ENCODE results near the gene GOLGA8R. TPM values are rescaled to one million over a fixed set of nuclear protein-coding genes. Genes with fewer than 3 reads are reported as not detected.
"Not testable (repeated sequence)": the region's sequence is repeated elsewhere in the genome, so short reads cannot be mapped to it uniquely, and the experiment has no call there.

Gene GOLGA8R
- total and polyA plus RNA-seq, 11 donors, result 0.76 to 4.9 (median 1.9) TPM

DNA sequence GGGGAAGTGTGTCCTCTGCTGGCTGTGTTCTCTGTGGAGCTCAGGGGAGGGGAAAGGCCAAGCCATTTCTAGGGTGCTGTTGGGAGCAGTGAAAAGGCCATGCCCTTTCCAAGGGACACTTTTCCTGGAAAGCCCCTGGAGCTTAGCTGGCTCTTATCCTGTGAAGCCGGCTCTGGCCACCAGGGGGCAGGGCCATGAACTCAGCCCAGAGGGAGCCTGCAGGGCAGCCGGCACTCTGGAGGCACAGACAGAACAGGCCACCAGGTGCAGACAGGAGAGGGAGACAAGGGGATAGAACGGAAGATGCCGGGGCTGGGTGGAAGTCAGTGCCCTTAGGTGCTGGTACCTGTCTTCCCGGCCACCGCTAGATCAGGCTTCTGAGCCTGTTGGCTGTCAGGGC lies 15.1 kb downstream of the GOLGA8R start:
- H3K27ac ChIP-seq; H3K36me3 ChIP-seq; H3K27me3 ChIP-seq; ATAC-seq; H3K4me1 ChIP-seq; intact Hi-C loops (cut with DNase I); H3K9me3 ChIP-seq; H3K4me3 ChIP-seq: not testable (repeated sequence)
- DNase-seq, result peak in 4 of 5 donors; percentile 24 to 52 (median 26)
- WGBS, 4 donors, result 0% methylated on average over 2 of the region's 6 CpGs; no CpG with 5 or more reads in 1 of the 4 donors
- peak in 9 of 12 donors; percentile 13 to 45 (median 26) for TF ChIP-seq CTCF (IDR thresholded peaks at IDR 0.05)

DNA sequence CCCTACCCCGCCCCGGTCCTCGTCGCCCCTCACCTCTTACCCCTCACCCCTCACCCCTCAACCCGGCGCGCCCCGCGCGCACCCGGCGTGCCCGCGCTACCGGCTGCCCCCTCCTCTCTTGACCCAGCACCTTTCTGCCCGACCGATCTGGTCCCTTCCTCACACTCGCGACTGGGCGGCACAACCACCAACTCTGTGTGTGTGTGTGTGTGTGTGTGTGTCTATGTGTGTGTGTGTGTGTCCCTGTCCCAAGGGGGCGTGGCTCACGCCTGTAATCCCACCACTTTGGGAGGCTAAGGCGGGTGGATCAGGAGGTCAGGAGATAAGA lies 20.4 kb downstream of the GOLGA8R start:
- H3K27me3 ChIP-seq; H3K36me3 ChIP-seq; H3K4me1 ChIP-seq; H3K9me3 ChIP-seq; intact Hi-C loops (cut with DNase I); H3K4me3 ChIP-seq; H3K27ac ChIP-seq; DNase-seq: not testable (repeated sequence)
- ATAC-seq, result peak in 3 of 4 donors; percentile 20 to 49 (median 38)
- WGBS, 4 donors, result 10 to 11% methylated on average over 5 of the region's 23 CpGs; no CpG with 5 or more reads in 2 of the 4 donors

- ATAC-seq, result peak; percentile 47 to 63 (median 60)
- H3K4me1 ChIP-seq; H3K9me3 ChIP-seq; H3K36me3 ChIP-seq; intact Hi-C loops (cut with DNase I); H3K27ac ChIP-seq; DNase-seq; H3K27me3 ChIP-seq: not testable (repeated sequence)
- peak within 1 kb of the TSS in 5 of 12 donors; percentile 30 to 54 (median 32) for H3K4me3 ChIP-seq
- whole genome bisulfite sequencing, 4 donors, result 1 to 3% methylated on average over 14 to 16 of the region's 74 CpGs; no CpG with 5 or more reads in 2 of the 4 donors
Observed at GRCh38 chr15:30392766-30393663, 21.0 kb downstream of the GOLGA8R start, which contains the start of gene CHRFAM7A. TSS of gene CHRFAM7A (minus strand) at chr15:30393540. CDS start at chr15:30383351, 10,189 bp downstream.

GRCh38 chr15:30386318-30386887 lies 27.7 kb downstream of the GOLGA8R start:
- DNase-seq; H3K27me3 ChIP-seq; H3K9me3 ChIP-seq; H3K4me1 ChIP-seq; intact Hi-C loops (cut with DNase I); H3K36me3 ChIP-seq; H3K4me3 ChIP-seq; ATAC-seq; H3K27ac ChIP-seq: not testable (repeated sequence)
- WGBS, 4 donors, result no CpG with 5 or more reads among the region's 6 CpGs

DNA sequence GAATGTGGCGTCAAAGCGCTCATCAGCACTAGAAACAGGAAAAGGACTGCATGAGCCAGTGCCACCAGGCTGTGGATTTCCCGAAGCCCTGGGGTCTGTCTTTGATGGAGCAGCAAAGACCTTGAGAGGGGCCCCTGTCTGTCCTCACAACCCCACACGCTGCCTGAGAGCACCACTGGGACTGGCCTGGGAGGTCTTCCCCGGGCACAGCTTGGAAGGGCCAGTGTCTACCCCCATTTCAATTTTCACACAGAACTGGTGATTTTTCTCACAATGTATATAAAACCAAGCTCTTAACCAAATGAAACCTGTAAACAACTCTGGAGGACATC lies 37.0 kb downstream of the GOLGA8R start:
- H3K27ac ChIP-seq; H3K4me1 ChIP-seq; DNase-seq; H3K4me3 ChIP-seq; intact Hi-C loops (cut with DNase I); ATAC-seq; H3K27me3 ChIP-seq; H3K9me3 ChIP-seq; H3K36me3 ChIP-seq: not testable (repeated sequence)
- WGBS, 4 donors, result 57% methylated on average over 1 of the region's 5 CpGs; no CpG with 5 or more reads in 3 of the 4 donors

DNA sequence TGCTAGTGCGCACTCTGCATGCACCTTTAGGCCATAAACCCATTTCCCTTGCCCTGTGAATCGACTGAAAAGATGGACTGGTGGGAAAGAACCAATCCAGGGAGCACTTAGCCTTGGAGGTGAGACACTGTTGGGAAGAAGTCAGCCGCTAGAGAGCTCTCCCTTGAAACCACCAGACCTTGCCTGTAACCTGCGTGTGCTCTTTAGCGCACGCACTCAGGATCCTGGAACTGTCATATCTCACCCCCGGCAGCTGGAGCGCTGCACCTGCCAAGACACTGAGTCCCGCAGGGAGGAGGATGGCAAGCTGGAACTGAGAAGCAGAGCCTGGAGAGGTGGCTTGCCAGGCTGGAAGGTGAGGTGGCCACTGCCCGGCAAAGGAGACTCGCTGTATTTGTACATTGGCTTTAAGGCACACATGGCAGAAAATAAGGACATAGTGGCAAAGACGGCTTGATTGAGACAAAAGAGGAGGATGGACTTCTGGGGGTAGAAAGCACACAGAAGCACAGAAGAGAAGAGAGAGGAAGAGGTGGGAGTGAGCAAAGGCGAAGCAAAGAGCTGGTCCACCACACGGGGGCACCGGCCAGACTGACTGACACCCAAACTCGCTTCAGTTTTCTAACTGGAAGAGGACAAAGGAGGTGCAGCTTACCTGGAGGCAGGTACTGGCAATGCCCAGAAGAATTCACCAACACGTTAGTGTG lies 37.5 kb downstream of the GOLGA8R start:
- ATAC-seq, result peak in 1 of 4 donors; percentile 18
- H3K9me3 ChIP-seq; H3K36me3 ChIP-seq; DNase-seq; intact Hi-C loops (cut with DNase I); H3K27me3 ChIP-seq; H3K27ac ChIP-seq; H3K4me3 ChIP-seq; H3K4me1 ChIP-seq: not testable (repeated sequence)
- WGBS, 4 donors, result no CpG with 5 or more reads among the region's 17 CpGs

DNA sequence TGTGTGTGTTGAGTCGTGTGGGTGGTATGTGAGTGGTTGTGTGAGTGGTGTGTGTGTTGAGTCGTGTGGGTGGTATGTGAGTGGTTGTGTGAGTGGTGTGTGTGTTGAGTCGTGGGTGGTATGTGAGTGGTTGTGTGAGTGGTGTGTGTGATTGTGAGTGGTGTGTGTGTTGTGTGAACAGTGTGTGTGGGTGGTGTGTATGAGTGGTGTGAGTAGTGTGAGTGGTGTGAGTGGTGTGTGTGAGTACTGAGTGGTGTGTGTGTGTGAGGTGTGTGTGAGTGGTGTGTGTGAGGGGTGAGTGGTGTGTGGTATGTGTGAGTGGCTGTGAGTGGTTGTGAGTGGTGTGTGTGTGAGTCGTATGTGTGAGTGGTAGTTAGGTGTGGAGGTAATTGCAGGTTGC lies 38.2 kb downstream of the GOLGA8R start:
- 47 to 73% (median 51%) methylated on average over 3 to 4 of the region's 4 CpGs for WGBS, 4 donors
- H3K36me3 ChIP-seq; DNase-seq; H3K27me3 ChIP-seq; intact Hi-C loops (cut with DNase I); H3K4me1 ChIP-seq; H3K27ac ChIP-seq; H3K9me3 ChIP-seq; H3K4me3 ChIP-seq: not testable (repeated sequence)
- ATAC-seq, result peak in 2 of 4 donors; percentile 44 to 61

DNA sequence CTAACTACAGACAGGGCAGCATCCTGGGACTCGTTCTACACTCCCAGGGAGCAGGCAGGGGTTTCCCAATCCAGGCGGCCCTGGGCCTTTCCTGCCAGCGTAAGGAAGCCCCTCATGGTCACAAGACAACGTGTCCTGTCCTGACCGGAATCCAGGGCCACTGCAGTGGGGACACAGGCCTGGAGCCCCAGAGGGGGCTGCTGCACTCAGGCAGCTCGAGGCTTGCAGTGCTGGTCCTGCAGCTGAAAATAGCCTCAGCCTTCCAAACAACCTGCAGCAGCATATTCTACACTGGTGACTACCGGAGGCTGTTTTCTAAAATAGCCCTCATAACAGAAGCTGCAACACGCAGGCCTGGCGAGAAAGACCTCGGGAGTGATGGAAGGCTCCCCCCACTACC lies 39.2 kb downstream of the GOLGA8R start:
- H3K27ac ChIP-seq; H3K4me1 ChIP-seq; H3K9me3 ChIP-seq; H3K4me3 ChIP-seq; H3K27me3 ChIP-seq; H3K36me3 ChIP-seq; DNase-seq; intact Hi-C loops (cut with DNase I): not testable (repeated sequence)
- ATAC-seq, result peak in 1 of 4 donors; percentile 31
- 46 to 62% methylated on average over 3 of the region's 10 CpGs; no CpG with 5 or more reads in 2 of the 4 donors for whole genome bisulfite sequencing, 4 donors

DNA sequence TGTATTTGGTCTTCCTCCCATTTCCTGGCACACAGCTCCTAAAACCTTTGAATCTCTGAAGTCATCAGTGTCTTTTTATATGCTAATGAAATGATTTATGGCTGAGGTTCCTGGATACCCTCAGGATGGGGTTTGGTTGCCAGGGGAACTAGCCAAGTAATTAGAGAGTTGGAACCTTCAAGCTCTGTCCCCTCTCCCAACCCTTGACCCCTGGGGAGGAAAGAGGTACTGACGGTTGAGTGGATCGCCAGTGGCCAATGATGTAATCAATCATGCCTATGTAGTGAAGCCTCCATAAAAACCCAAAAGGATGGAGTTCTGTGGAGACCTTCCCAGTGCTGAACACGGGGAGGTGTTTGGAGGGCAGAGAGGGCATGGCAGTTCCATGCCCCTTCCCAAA lies 45.8 kb downstream of the GOLGA8R start:
- H3K4me1 ChIP-seq; ATAC-seq; H3K4me3 ChIP-seq; H3K36me3 ChIP-seq; H3K27me3 ChIP-seq; H3K9me3 ChIP-seq; intact Hi-C loops (cut with DNase I); DNase-seq; H3K27ac ChIP-seq: not testable (repeated sequence)
- 60% methylated on average over 1 of the region's 3 CpGs; no CpG with 5 or more reads in 3 of the 4 donors for WGBS, 4 donors

Data from heart left ventricle (tissue), 16 donors.